ENCODE data around the gene CMIP. TPM values are rescaled to one million over a fixed set of nuclear protein-coding genes. Genes with fewer than 3 reads are reported as not detected.

Gene CMIP
- total RNA-seq, 4 donors from 2014 or later = 44.6 to 152 (median 76.5) TPM

GRCh38 chr16:81717662-81718189 lies 273.1 kb downstream of the CMIP start:
- TF ChIP-seq POLR2A (IDR thresholded peaks at IDR 0.05) (no peak), CTCF (IDR thresholded peaks at IDR 0.05) (no peak)
- peak overlapping the region in 3 of 4 donors; percentile 10 to 66 (median 21) for H3K27ac ChIP-seq
- H3K4me1 ChIP-seq = peaks cover 0 to 8% (median 2%) of the 10 kb centered on the region in 4 donors
- DNase-seq = no peak
- no peaks in the 10 kb centered on the region for H3K9me3 ChIP-seq
- H3K36me3 ChIP-seq = no peaks in the 10 kb centered on the region
- H3K4me3 ChIP-seq = no peak overlapping the region
- H3K27me3 ChIP-seq = no peaks in the 10 kb centered on the region

GRCh38 chr16:81718637-81719036 lies 274.0 kb downstream of the CMIP start:
- TF ChIP-seq CTCF (IDR thresholded peaks at IDR 0.05) (no peak), POLR2A (IDR thresholded peaks at IDR 0.05) (no peak)
- H3K4me1 ChIP-seq = peaks cover 0 to 8% (median 2%) of the 10 kb centered on the region in 4 donors
- no peaks in the 10 kb centered on the region for H3K9me3 ChIP-seq
- H3K36me3 ChIP-seq = no peaks in the 10 kb centered on the region
- no peak for DNase-seq
- peak overlapping the region; percentile 28 to 71 (median 56) for H3K27ac ChIP-seq
- peak overlapping the region in 1 of 4 donors; percentile 7 for H3K4me3 ChIP-seq
- H3K27me3 ChIP-seq = no peaks in the 10 kb centered on the region

GRCh38 chr16:81719993-81720392 lies 275.4 kb downstream of the CMIP start:
- no peak for DNase-seq
- H3K36me3 ChIP-seq = no peaks in the 10 kb centered on the region
- H3K27ac ChIP-seq = peak overlapping the region in 2 of 4 donors; percentile 49 to 52
- no peak overlapping the region for H3K4me3 ChIP-seq
- no peaks in the 10 kb centered on the region for H3K27me3 ChIP-seq
- no peaks in the 10 kb centered on the region for H3K9me3 ChIP-seq
- TF ChIP-seq POLR2A (IDR thresholded peaks at IDR 0.05) (no peak), CTCF (IDR thresholded peaks at IDR 0.05) (no peak)
- peaks cover 0 to 3% (median under 1%) of the 10 kb centered on the region in 4 donors for H3K4me1 ChIP-seq

GRCh38 chr16:81720973-81721906 lies 276.6 kb downstream of the CMIP start:
- H3K9me3 ChIP-seq = no peaks in the 10 kb centered on the region

More at GRCh38 chr16:81720973-81721906, 276.6 kb downstream of the CMIP start:
- peak overlapping the region in 2 of 4 donors; percentile 57 to 60 for H3K27ac ChIP-seq
- no peaks in the 10 kb centered on the region for H3K36me3 ChIP-seq
- TF ChIP-seq POLR2A (IDR thresholded peaks at IDR 0.05) (no peak), CTCF (IDR thresholded peaks at IDR 0.05) (no peak)
- no peak for DNase-seq
- H3K27me3 ChIP-seq = no peaks in the 10 kb centered on the region
- H3K4me3 ChIP-seq = no peak overlapping the region
- peaks cover 0 to 3% (median 0%) of the 10 kb centered on the region in 4 donors for H3K4me1 ChIP-seq

All from Peyer's patch (tissue), 4 donors.